GM19193 (cell line): ENCODE results near the gene RELL2.

Experiments used
- POLR2A ChIP-seq: IDR thresholded peaks from 4 replicates; pipeline ENCODE4 v1.6.1; 2011; ENCODE audit not compliant: insufficient read depth, insufficient read length; ENCODE audit errors: extremely low read depth

The RELL2 gene

GRCh38 chr5:141656396-141656795 lies 19.6 kb downstream of the RELL2 start:
- TF ChIP-seq POLR2A, result no peak

DNA sequence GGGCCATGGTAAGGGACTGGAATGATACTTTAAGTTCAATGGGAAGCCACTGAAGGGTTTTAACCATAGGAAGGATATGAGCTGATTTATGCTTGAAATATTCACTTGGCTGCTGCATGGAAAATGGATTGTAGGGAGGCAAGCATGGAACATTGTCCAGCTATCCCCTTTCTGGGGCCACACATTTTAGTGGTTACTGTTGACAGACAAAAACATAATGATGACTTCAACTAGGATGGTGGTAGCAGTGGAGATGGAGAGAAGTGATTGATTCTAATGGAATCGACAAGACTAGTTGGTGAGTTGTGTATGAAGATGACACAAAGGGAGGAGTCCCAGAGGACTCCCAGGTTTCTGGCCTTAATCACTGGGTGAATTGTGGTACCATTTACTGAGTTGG lies 20.6 kb downstream of the RELL2 start:
- no peak for TF ChIP-seq POLR2A

- no peak for TF ChIP-seq POLR2A
Observed at GRCh38 chr5:141657937-141658545, 21.2 kb downstream of the RELL2 start.

- no peak for TF ChIP-seq POLR2A
Observed at GRCh38 chr5:141662028-141662427, 25.2 kb downstream of the RELL2 start.

DNA sequence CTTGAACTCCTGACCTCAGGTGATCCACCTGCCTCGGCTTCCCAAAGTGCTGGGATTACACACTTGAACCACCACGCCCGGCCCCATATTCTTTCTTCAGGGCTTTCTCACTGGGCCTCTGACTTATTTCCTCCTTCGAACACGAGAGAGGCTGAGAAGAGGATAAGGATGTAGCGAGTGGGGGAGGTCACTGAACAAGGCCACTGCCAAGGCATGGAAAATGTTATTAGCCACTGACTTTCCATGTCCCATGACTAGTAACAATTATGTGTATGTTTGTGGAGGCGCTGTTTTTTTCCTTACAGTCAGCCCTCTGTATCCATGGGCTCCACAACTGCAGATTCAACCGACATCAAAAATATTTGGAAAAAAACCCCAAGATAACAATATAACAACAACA lies 26.7 kb downstream of the RELL2 start:
- no peak for TF ChIP-seq POLR2A

DNA sequence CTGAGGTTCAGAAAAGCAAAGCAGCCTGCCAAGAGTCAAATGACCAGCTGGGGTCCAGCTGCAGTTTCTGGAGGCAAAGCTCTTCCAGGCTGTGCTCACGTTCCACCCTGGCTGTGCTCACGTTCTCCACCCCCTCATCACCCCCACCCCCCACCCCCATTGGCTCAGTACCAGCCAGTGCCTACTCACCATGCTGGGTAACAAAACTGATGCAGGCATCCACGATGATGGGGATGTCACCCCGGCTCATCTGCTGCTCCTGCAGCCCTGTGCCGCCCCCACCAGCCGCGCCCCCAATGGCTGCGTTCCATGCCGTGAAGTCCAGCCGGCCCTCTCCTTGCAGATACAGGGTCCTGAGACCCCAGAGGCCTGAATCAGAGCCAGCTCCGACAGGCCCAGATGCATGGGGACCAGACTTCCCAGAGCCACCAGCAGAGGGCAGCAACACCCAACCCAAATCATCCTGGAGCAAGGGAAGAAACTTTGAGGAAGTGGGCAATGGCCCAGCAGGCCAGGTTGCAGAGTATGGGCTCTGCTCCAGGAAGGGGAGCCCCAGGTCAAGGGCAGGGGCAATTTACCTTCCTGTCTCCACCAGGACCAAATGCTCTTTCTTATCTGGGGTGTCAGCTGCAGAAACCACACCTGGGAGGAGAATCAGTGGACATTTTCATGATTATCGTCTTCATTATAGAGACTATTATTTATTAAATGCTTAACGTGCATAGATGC lies 28.1 kb downstream of the RELL2 start:
- no peak for TF ChIP-seq POLR2A

- no peak for TF ChIP-seq POLR2A
Observed at GRCh38 chr5:141665995-141666940, 29.5 kb downstream of the RELL2 start.

GRCh38 chr5:141668601-141669265 lies 31.9 kb downstream of the RELL2 start:
- TF ChIP-seq POLR2A, result no peak

DNA sequence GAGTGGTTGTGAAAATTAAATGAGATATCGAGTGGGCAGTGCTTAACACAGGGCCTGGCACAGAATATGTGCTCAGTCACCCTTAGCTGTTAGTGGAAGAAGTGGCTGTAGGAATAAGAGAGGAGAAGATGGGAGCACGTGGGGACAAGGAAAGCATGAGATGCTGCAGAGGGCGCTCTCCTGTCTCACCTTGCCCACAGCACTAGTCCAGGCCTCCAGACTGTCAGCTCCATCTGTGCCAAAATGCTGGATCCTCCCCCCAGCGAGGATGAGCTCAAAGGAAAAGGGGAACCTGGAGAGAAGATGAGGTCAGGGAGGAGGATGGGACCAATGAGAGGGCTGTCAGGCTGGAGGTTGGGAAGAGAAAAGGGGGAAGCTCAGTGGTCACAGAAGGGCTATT lies 32.7 kb downstream of the RELL2 start:
- TF ChIP-seq POLR2A, result no peak

DNA sequence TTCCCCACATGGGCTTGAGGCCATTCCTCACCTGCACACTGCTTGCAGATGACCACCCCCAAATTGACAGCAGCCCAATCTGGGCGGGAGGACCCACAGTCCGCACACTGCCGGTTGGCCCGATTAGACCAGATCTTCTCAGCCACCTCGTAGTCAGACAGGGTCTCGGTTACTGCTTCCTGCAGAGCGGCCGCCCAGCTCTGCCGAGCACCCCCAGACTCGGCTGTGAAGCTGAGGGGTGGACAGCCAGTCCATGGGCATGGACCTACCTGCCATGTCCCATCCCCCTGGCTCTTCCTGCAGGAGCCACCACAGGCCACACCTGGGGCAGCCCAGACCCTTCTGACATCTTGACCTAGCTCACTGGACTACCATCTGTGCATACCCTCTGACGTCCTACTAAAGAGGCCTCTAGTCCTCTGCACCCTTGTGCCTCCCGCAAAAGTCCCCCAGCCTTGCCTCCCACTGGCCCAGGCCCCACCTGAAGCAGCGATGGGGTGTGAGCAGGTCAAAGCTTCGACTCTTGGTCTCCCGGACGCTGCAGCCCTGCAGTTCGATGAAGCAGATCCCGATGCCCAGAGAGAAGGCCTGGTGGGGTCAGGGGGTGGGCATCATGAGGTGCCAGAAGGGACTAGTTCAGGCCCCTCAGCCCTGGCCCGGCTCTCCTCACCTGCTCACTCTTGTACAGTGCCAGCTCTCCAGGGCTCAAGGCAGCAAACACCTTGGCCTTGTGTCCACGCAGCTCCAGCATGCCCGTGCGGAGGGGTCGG lies 35.5 kb downstream of the RELL2 start:
- no peak for TF ChIP-seq POLR2A

DNA sequence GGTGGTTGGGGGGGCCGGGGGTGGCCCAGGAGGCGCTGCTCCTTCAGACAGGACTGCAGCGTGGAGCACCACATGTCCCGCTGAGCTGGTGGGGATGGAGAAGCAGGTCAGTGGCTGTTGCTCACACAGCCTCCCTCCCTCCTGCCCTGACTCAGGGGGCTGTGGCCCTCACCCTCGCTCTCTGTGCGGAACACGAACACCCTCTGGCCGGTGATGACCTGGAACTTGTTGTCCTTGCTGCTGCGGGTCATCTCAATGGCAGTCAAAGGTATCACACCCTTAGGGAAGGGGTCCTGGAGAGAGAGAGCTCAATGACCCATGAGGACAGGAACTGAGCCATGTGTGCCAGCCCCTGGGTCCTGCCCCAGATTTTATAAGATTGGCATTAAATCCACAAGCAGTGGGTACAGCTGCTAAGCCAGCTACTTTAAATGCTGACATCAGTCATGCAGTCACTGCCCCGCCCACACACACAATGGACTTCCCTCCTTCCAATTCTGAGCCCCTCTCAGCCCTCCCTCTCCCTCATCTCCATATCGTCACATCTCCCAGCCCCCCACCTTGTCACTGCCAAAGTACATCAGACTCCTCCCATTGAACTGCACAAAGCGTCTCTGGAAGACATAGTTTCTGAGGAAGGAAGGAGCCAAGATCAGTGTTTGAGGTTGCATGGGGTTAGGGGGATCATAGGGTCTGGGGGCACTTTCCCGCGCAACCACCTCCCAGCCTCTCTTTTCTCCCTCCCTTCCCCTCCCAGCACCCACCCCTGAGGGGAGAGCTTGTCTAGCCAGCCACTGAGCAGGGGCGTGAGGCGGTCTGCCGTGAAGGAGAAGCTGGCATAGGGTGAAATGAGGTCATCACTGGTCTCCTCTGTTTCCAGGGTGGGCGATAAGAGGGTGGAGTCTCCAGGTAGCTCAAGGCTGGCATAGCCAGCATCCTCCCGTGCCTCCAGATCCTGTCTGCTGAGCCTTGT lies 36.3 kb downstream of the RELL2 start:
- TF ChIP-seq POLR2A, result no peak

DNA sequence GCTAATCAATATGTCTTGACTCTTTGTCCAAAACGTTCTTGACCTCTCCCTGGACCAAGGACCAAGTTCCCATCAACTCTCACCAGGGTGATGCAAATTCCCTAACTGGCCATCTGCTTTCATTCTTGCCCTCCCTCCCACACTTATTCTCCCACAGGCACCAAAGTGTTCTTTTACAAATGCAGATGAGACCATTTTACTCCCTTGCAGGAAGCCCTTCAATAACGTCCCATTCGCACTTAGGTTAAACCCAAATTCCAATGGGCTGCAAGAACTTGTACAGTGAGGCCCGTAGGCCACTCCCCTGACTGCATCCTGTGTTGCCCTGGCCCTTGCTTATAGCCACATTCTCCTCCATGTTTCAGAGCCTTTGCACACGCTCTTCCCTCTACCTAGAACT lies 38.0 kb downstream of the RELL2 start:
- TF ChIP-seq POLR2A, result no peak

DNA sequence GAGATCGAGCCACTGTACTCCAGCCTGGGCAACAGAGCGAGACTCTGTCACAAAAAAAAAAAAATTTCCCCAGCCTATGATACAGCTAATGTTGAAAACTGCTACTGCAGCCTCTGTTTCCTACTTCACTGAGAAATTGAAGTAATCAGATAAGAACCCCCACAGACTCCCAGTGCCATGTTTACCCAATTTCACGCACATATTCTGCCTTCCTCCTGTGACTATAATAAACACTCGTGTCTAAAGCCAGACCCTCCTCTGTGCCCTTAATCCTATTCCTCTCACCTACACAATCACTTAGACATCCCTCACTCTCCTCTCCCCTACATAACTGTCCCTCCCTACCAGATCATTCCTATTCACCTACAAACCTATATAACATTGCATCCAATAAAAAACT lies 38.9 kb downstream of the RELL2 start:
- TF ChIP-seq POLR2A, result no peak
